SK-N-SH treated with all-trans-retinoic acid at 6 μM for 48 hours (cell line): ENCODE measurements around the gene CASP4.

Experiments used
- ARNTL ChIP-seq: fragments of 450-650 bp; formaldehyde crosslinking; IDR thresholded peaks from 2 replicates; pipeline ENCODE4 v1.5.0; 2020; ENCODE audit warnings: low read depth, mild to moderate bottlenecking, moderate library complexity, borderline replicate concordance
- OSR1 ChIP-seq: fragments of 250-450 bp; sonication (Bioruptor Pico); IDR thresholded peaks from 2 replicates; pipeline ENCODE4 v1.8.0; 2022; ENCODE audit warnings: moderate library complexity, mild to moderate bottlenecking, inconsistent platforms
- PATZ1 ChIP-seq: fragments of 250-450 bp; sonication (Bioruptor Pico); IDR thresholded peaks from 2 replicates; pipeline ENCODE4 v1.8.0; 2020; ENCODE audit warnings: mild to moderate bottlenecking, moderate library complexity, borderline replicate concordance
- PPARA ChIP-seq: fragments of 250-450 bp; sonication (Bioruptor Pico); IDR thresholded peaks from 2 replicates; pipeline ENCODE4 v1.5.0; 2020; ENCODE audit warnings: mild to moderate bottlenecking, borderline replicate concordance
- SNAI2 ChIP-seq: fragments of 250-450 bp; sonication (Bioruptor Pico); IDR thresholded peaks from 2 replicates; pipeline ENCODE4 v1.5.0; 2020; ENCODE audit warnings: mild to moderate bottlenecking, moderate library complexity
- TSHZ2 ChIP-seq: fragments of 250-450 bp; sonication (Bioruptor Pico); IDR thresholded peaks from 2 replicates; pipeline ENCODE4 v1.5.0; 2020; ENCODE audit warnings: mild to moderate bottlenecking, moderate library complexity
- ZFP3 ChIP-seq: fragments of 250-450 bp; sonication (Bioruptor Pico); IDR thresholded peaks from 2 replicates; pipeline ENCODE4 v1.5.0; 2020; ENCODE audit warnings: mild to moderate bottlenecking, moderate library complexity
- ZNF565 ChIP-seq: fragments of 450-650 bp; formaldehyde crosslinking; conservative IDR thresholded peaks from 2 replicates; pipeline ENCODE4 v1.5.0; 2020; ENCODE audit warnings: low read depth, mild to moderate bottlenecking, moderate library complexity
- ZNF70 ChIP-seq: fragments of 450-650 bp; formaldehyde crosslinking; IDR thresholded peaks from 2 replicates; pipeline ENCODE4 v1.5.0; 2020; ENCODE audit warnings: mild to moderate bottlenecking, moderate library complexity
- TF ChIP-seq, protein P1 (sequence below): fragments of 250-450 bp; sonication (Bioruptor Pico); IDR thresholded peaks from 2 replicates; pipeline ENCODE4 v1.8.0; 2021; ENCODE audit warnings: low read depth, mild to moderate bottlenecking, moderate library complexity, borderline replicate concordance
- TF ChIP-seq, protein P2 (sequence below): fragments of 250-450 bp; sonication (Bioruptor Pico); IDR thresholded peaks from 2 replicates; pipeline ENCODE4 v1.5.1; 2021; ENCODE audit warnings: mild to moderate bottlenecking, moderate library complexity

GRCh38 chr11:104916442-104916841 lies 51.9 kb downstream of the CASP4 start:
- TF ChIP-seq ZFP3 (no peak), PATZ1 (no peak), ZNF70 (CRISPR knock-in tag) (no peak), SNAI2 (CRISPR knock-in tag) (no peak), TSHZ2 (CRISPR knock-in tag) (no peak), ZNF565 (CRISPR knock-in tag) (no peak), PPARA (CRISPR knock-in tag) (no peak), ARNTL (CRISPR knock-in tag) (no peak), OSR1 (CRISPR knock-in tag) (no peak)
- TF ChIP-seq, protein P1, sequence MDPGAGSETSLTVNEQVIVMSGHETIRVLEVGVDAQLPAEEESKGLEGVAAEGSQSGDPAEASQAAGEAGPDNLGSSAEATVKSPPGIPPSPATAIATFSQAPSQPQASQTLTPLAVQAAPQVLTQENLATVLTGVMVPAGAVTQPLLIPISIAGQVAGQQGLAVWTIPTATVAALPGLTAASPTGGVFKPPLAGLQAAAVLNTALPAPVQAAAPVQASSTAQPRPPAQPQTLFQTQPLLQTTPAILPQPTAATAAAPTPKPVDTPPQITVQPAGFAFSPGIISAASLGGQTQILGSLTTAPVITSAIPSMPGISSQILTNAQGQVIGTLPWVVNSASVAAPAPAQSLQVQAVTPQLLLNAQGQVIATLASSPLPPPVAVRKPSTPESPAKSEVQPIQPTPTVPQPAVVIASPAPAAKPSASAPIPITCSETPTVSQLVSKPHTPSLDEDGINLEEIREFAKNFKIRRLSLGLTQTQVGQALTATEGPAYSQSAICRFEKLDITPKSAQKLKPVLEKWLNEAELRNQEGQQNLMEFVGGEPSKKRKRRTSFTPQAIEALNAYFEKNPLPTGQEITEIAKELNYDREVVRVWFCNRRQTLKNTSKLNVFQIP (CRISPR knock-in tag), result no peak
- TF ChIP-seq, protein P2, sequence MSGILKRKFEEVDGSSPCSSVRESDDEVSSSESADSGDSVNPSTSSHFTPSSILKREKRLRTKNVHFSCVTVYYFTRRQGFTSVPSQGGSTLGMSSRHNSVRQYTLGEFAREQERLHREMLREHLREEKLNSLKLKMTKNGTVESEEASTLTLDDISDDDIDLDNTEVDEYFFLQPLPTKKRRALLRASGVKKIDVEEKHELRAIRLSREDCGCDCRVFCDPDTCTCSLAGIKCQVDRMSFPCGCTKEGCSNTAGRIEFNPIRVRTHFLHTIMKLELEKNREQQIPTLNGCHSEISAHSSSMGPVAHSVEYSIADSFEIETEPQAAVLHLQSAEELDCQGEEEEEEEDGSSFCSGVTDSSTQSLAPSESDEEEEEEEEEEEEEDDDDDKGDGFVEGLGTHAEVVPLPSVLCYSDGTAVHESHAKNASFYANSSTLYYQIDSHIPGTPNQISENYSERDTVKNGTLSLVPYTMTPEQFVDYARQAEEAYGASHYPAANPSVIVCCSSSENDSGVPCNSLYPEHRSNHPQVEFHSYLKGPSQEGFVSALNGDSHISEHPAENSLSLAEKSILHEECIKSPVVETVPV (CRISPR knock-in tag), result no peak
